NOMO-1 treated with dmso at 0.1 percent for 144 hours (cell line): ENCODE data around the gene C14orf132.
A peak's percentile ranks its signal among the peaks of the same experiment; 100 is the strongest.

ENCODE experiments used
- DNase-seq: peaks from one replicate; lab custom pipeline; 2025; ENCODE audit not compliant: unreplicated experiment; lab: John Stamatoyannopoulos, UW

The C14orf132 gene

GRCh38 chr14:96096639-96097610, 57.8 kb downstream of the C14orf132 start:
- no peak for DNase-seq

GRCh38 chr14:96097752-96098151, 58.6 kb downstream of the C14orf132 start:
- no peak for DNase-seq

- no peak for DNase-seq
Measured at GRCh38 chr14:96098309-96098998, 59.3 kb downstream of the C14orf132 start.

- no peak for DNase-seq
Measured at GRCh38 chr14:96098999-96099335, 59.8 kb downstream of the C14orf132 start.

- peak; percentile 44 for DNase-seq
Measured at GRCh38 chr14:96100161-96101064, 61.3 kb downstream of the C14orf132 start.

- DNase-seq, result no peak
Measured at GRCh38 chr14:96102081-96102856, 63.1 kb downstream of the C14orf132 start.

GRCh38 chr14:96103075-96103474, 63.9 kb downstream of the C14orf132 start:
- no peak for DNase-seq

GRCh38 chr14:96103560-96104460, 64.6 kb downstream of the C14orf132 start:
- DNase-seq, result no peak

GRCh38 chr14:96104469-96105057, 65.4 kb downstream of the C14orf132 start:
- no peak for DNase-seq

- DNase-seq, result no peak
Measured at GRCh38 chr14:96105089-96105925, 66.1 kb downstream of the C14orf132 start.

GRCh38 chr14:96105926-96106441, 66.8 kb downstream of the C14orf132 start:
- DNase-seq, result no peak

- DNase-seq, result no peak
Measured at GRCh38 chr14:96106891-96107290, 67.7 kb downstream of the C14orf132 start.

GRCh38 chr14:96108061-96108795, 69.1 kb downstream of the C14orf132 start:
- no peak for DNase-seq

GRCh38 chr14:96108911-96109310, 69.7 kb downstream of the C14orf132 start:
- no peak for DNase-seq

GRCh38 chr14:96109596-96110355, 70.6 kb downstream of the C14orf132 start:
- DNase-seq, result no peak

- DNase-seq, result no peak
Measured at GRCh38 chr14:96112032-96112431, 72.9 kb downstream of the C14orf132 start.
